GM18870 (cell line): ENCODE results near the gene SWT1.

ENCODE experiments used
- ATAC-seq: cut with Tn5 transposase; IDR thresholded peaks from one replicate; pipeline ENCODE4 v1.9.1; 2021; ENCODE audit warnings: moderate library complexity; ENCODE audit not compliant: unreplicated experiment

Gene SWT1

GRCh38 chr1:185287451-185287850 lies 130.5 kb downstream of the SWT1 start:
- ATAC-seq: no peak

GRCh38 chr1:185288435-185288834 lies 131.5 kb downstream of the SWT1 start:
- ATAC-seq: no peak

GRCh38 chr1:185289880-185290279 lies 132.9 kb downstream of the SWT1 start:
- no peak for ATAC-seq

GRCh38 chr1:185291159-185291558 lies 134.2 kb downstream of the SWT1 start:
- ATAC-seq: no peak

GRCh38 chr1:185291652-185292051 lies 134.7 kb downstream of the SWT1 start:
- ATAC-seq: no peak

- no peak for ATAC-seq
Observed at GRCh38 chr1:185292237-185292636, 135.3 kb downstream of the SWT1 start.

GRCh38 chr1:185293967-185294542 lies 137.1 kb downstream of the SWT1 start:
- ATAC-seq: no peak

- ATAC-seq: no peak
Observed at GRCh38 chr1:185295091-185295490, 138.1 kb downstream of the SWT1 start.

- no peak for ATAC-seq
Observed at GRCh38 chr1:185297982-185298381, 141.0 kb downstream of the SWT1 start.

GRCh38 chr1:185300152-185300551 lies 143.2 kb downstream of the SWT1 start:
- ATAC-seq: no peak

- no peak for ATAC-seq
Observed at GRCh38 chr1:185305419-185305818, 148.5 kb downstream of the SWT1 start.

GRCh38 chr1:185308126-185308525 lies 151.2 kb downstream of the SWT1 start:
- no peak for ATAC-seq

- no peak for ATAC-seq
Observed at GRCh38 chr1:185309566-185309965, 152.6 kb downstream of the SWT1 start.

GRCh38 chr1:185311589-185312225 lies 154.7 kb downstream of the SWT1 start:
- ATAC-seq: no peak

GRCh38 chr1:185312361-185313138 lies 155.6 kb downstream of the SWT1 start:
- ATAC-seq: no peak

- no peak for ATAC-seq
Observed at GRCh38 chr1:185314411-185314810, 157.4 kb downstream of the SWT1 start.

GRCh38 chr1:185315445-185316071 lies 158.6 kb downstream of the SWT1 start:
- ATAC-seq: peak; percentile 5

- ATAC-seq: peak; percentile 24
Observed at GRCh38 chr1:185316163-185317033, 159.4 kb downstream of the SWT1 start.

GRCh38 chr1:185317034-185317885 lies 160.3 kb downstream of the SWT1 start, which contains the start of gene IVNS1ABP:
Gene IVNS1ABP (minus strand): TSS chr1:185317243. CDS start chr1:185309493, 7,750 bp downstream.
- ATAC-seq: peak; percentile 69

- peak; percentile 56 for ATAC-seq
Observed at GRCh38 chr1:185317886-185318310, 160.9 kb downstream of the SWT1 start.
